Left lobe of liver (tissue), 2 donors: ENCODE data around the gene IGSF23. TPM values are rescaled to one million over a fixed set of nuclear protein-coding genes. Genes with fewer than 3 reads are reported as not detected.

Source experiments
- ATAC-seq: fragments of 200-7000 bp; cut with Tn5 transposase; one replicate; pipeline ENCODE4 v1.9.1; 2020; ENCODE audit warnings: mild to moderate bottlenecking, moderate library complexity
- DNase-seq: peaks from one replicate; pipeline ENCODE4 v3.0.0-alpha.2; 2020; ENCODE audit warnings: low spot score
- total RNA-seq: library from RNA; stranded (reverse); gene quantifications from one replicate; pipeline ENCODE4 v1.2.1, GENCODE V29; 2021
- donor health status: DM: no; HTN: no; CAD: no; lungs with moderate emphysema.
- donor health status: DM: no; HTN: yes; CAD: no.

IGSF23 gene
- total RNA-seq, 1 donor from 2014 or later: 7.0 TPM

- ATAC-seq (peak; percentile 10), DNase-seq (no peak)
Observed at GRCh38 chr19:44640518-44640917, 27.2 kb downstream of the IGSF23 start.

- DNase-seq (no peak), ATAC-seq (no peak)
Observed at GRCh38 chr19:44641501-44642265, 28.3 kb downstream of the IGSF23 start.

GRCh38 chr19:44642377-44642776, 29.0 kb downstream of the IGSF23 start:
- ATAC-seq: no peak
- DNase-seq: no peak

GRCh38 chr19:44643605-44644401, 30.4 kb downstream of the IGSF23 start, which contains the start of gene PVR:
PVR (plus strand) TSS chr19:44643910; CDS start chr19:44644097, 187 bp downstream.
- peak; percentile 89 for ATAC-seq
- DNase-seq: peak; percentile 87

- ATAC-seq (peak; percentile 61), DNase-seq (no peak)
Observed at GRCh38 chr19:44644402-44645016, 31.1 kb downstream of the IGSF23 start.

- no peak for DNase-seq
Observed at GRCh38 chr19:44645407-44646048, 32.2 kb downstream of the IGSF23 start.

GRCh38 chr19:44646049-44646416, 32.7 kb downstream of the IGSF23 start:
- DNase-seq (no peak), ATAC-seq (no peak)

More at GRCh38 chr19:44645407-44646048, 32.2 kb downstream of the IGSF23 start:
- no peak for ATAC-seq

GRCh38 chr19:44647144-44647543, 33.8 kb downstream of the IGSF23 start:
- ATAC-seq: no peak
- no peak for DNase-seq

- DNase-seq (peak; percentile 66), ATAC-seq (peak; percentile 62)
Observed at GRCh38 chr19:44648631-44649251, 35.4 kb downstream of the IGSF23 start.

GRCh38 chr19:44649578-44650145, 36.3 kb downstream of the IGSF23 start:
- DNase-seq: peak; percentile 78
- ATAC-seq: peak; percentile 57

GRCh38 chr19:44653343-44653742, 40.0 kb downstream of the IGSF23 start:
- ATAC-seq (no peak), DNase-seq (no peak)

GRCh38 chr19:44653977-44654774, 40.8 kb downstream of the IGSF23 start:
- peak; percentile 85 for ATAC-seq
- peak; percentile 82 for DNase-seq

GRCh38 chr19:44657211-44657921, 44.0 kb downstream of the IGSF23 start:
- ATAC-seq: peak; percentile 65
- DNase-seq: peak; percentile 57

GRCh38 chr19:44658069-44658733, 44.8 kb downstream of the IGSF23 start:
- peak; percentile 16 for ATAC-seq
- no peak for DNase-seq

- no peak for ATAC-seq
- no peak for DNase-seq
Observed at GRCh38 chr19:44660081-44660480, 46.7 kb downstream of the IGSF23 start.

- DNase-seq (no peak), ATAC-seq (no peak)
Observed at GRCh38 chr19:44661205-44661604, 47.8 kb downstream of the IGSF23 start.

GRCh38 chr19:44661904-44662303, 48.5 kb downstream of the IGSF23 start:
- ATAC-seq: no peak
- DNase-seq: no peak

- DNase-seq (no peak), ATAC-seq (no peak)
Observed at GRCh38 chr19:44662691-44663385, 49.5 kb downstream of the IGSF23 start.
